D721Med (cell line): ENCODE measurements around the gene ANAPC2.

Experiments
- DNase-seq: peaks from one replicate; pipeline ENCODE4 v3.0.0; 2011; ENCODE audit warnings: low spot score; ENCODE audit not compliant: insufficient read length
- FAIRE-seq: peaks from 2 replicates; lab custom pipeline; 2011; peaks lifted over from hg19 to GRCh38; lab: Jason Lieb, UNC
- CTCF ChIP-seq: IDR thresholded peaks from 2 replicates; pipeline ENCODE4 v1.5.1; 2012; ENCODE audit warnings: mild to moderate bottlenecking, control low read depth; ENCODE audit not compliant: insufficient read depth; ENCODE audit errors: missing control alignments

The ANAPC2 gene

GRCh38 chr9:137221095-137221505 is 32.7 kb upstream of the ANAPC2 start:
- TF ChIP-seq CTCF = no peak
- no peak for DNase-seq
- FAIRE-seq = no peak

- DNase-seq (no peak), FAIRE-seq (no peak)
- TF ChIP-seq CTCF = no peak
Measured at GRCh38 chr9:137220317-137221094, 32.1 kb upstream of the ANAPC2 start.

GRCh38 chr9:137219757-137220316 is 31.5 kb upstream of the ANAPC2 start:
- no peak for TF ChIP-seq CTCF

GRCh38 chr9:137218754-137219271 is 30.5 kb upstream of the ANAPC2 start:
- TF ChIP-seq CTCF = no peak
- DNase-seq (no peak), FAIRE-seq (no peak)

More at GRCh38 chr9:137219757-137220316, 31.5 kb upstream of the ANAPC2 start:
- FAIRE-seq (no peak), DNase-seq (no peak)

GRCh38 chr9:137218212-137218753 is 29.9 kb upstream of the ANAPC2 start:
- DNase-seq = no peak
- no peak for TF ChIP-seq CTCF
- FAIRE-seq = no peak

GRCh38 chr9:137217276-137218211 is 29.2 kb upstream of the ANAPC2 start:
- no peak for DNase-seq
- no peak for TF ChIP-seq CTCF
- no peak for FAIRE-seq
